Activated gamma-delta T cell treated with Interleukin-2 at 50 U/mL for 16 hours (primary cell): ENCODE results near the gene GNAT1.
A peak's percentile ranks its signal among the peaks of the same experiment; 100 is the strongest.

ENCODE experiments used
- DNase-seq: peaks from one replicate; pipeline ENCODE4 v3.0.0-alpha.2; 2020

GNAT1 gene

GRCh38 chr3:50190936-50191660 lies at the start of gene GNAT1:
Gene GNAT1, plus strand, starts transcription at chr3:50191610. Its CDS starts 116 bp downstream, at chr3:50191726.
- DNase-seq = no peak

GRCh38 chr3:50146316-50146901 lies 45.0 kb upstream of the GNAT1 start:
- DNase-seq = no peak

GRCh38 chr3:50147016-50147415 lies 44.4 kb upstream of the GNAT1 start:
- no peak for DNase-seq

GRCh38 chr3:50147447-50147846 lies 44.0 kb upstream of the GNAT1 start:
- DNase-seq = no peak

GRCh38 chr3:50147861-50148260 lies 43.5 kb upstream of the GNAT1 start:
- DNase-seq = no peak

- DNase-seq = no peak
These were observed 41.0 kb upstream of the GNAT1 start for GRCh38 chr3:50150404-50150750.

DNA sequence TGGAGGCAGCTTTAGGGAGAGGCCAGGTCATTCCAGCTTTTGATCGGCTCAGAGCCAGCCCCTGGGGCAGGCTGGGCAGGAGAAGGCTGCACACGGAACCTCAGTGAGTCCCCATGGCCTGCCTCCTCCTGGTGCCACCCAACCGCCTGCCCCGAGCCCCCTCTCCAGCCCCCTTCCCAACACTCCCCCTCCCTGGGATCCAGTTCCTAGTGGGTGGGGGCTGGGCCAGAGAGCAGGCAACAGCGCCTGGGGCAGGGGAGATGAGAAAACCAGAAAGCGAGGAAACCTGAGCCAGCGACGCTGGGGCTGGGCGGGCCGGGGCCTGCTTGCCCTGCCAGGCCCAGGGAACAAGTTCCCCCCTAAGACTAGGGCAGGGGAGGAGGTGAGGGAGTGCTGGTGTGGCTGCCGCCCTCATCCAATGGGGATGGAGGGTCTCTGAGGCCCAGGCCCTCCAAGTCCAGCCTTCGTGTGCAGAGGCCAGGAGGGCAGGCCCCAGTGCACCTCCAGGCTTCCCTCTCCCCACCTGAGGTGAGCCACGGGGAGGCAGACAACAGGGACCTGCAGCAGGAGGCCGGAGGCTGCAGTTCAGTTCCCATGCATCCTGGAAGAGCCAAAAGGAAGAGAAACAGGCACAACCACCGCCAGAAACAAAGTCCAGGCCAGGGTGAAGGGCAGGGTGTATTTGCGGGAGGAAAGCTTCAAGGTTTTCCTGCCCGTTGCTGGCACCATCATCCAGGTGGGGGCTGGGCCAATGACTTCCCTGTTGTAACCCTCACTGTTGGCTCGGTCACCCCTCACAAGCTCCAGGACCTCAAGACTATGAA lies 40.3 kb upstream of the GNAT1 start:
- no peak for DNase-seq

DNA sequence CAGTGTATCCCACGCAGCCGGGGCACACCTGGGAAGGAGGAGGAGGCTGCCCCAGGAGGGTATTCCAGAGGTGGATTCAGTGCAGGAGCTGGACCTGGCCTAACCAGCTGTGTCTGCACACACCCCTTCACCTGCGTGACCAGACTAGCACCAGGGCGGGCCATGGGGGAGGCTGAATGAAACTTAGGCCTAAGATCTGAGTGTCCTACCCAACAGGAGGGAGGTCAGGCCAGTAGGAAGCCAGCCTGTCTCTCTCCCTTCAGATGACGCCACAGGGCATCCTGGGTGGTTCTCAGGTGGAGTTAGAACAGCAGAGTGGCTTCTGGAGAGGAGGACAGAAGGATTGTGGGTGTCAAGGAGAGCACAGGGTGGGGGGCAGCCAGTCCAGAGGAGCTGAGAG lies 39.7 kb upstream of the GNAT1 start:
- no peak for DNase-seq

- DNase-seq = no peak
These were observed 37.5 kb upstream of the GNAT1 start for GRCh38 chr3:50153782-50154475.

DNA sequence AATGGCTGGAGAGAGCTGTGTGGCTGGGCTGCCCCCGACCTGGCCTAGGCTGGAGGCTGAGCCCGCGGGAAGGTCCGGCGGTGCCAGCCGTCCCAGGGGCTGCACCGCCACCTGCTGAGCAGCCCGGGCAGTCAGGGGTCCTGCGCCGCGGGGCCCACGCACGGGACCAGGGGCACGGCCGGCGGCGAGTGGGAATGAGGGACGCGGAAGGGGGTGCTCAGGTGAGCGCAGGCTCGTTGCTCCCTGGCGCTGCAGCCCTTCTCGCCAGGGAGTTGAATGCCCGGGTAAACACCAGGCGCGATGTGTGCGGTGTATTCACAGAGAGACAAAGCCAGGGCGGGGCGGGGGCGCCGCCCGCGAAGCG lies 37.0 kb upstream of the GNAT1 start:
- DNase-seq = no peak

GRCh38 chr3:50154840-50155490 lies 36.4 kb upstream of the GNAT1 start, which contains the start of gene SEMA3F:
Gene SEMA3F, plus strand, starts transcription at chr3:50155324. Its CDS starts 4,299 bp downstream, at chr3:50159623.
- DNase-seq = peak; percentile 52

DNA sequence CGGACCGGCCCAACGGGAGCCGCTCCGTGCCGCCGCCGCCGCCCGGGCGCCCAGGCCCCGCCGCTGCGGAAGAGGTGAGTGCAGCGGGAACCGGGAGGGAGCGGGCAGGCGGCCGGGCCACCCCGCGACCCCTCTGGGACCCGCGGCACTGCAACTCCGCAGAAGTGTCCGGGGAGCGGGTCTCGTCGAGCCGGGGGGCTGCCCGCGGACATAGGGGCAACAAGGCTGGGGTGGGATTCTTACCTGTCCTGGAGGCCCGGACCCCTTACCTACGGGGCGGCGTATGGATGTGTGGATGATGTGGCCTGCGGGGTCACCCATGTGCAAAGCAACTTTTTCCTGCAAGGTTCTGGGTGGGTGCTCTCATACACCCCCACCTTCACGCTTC lies 35.9 kb upstream of the GNAT1 start:
- no peak for DNase-seq

DNA sequence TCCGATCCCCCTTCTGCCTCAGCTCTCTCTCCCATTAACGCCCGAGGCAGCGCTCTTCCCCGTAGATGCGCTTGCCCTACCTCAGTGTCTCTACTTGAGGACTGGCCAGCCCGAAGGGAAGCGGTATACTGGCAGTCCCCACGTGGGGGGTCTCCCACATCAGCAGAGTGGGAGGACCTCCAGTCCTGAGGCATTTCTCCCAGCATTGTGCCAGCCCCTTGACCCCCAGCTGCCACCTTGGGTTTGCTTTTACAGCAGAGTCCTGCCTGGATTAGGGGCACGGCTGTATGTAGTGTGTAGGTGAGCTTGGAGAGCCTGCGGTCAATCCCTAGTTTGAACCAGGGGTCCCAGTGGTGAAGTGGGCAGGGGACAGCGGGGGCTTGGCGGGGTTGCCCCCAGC lies 35.5 kb upstream of the GNAT1 start:
- no peak for DNase-seq

DNA sequence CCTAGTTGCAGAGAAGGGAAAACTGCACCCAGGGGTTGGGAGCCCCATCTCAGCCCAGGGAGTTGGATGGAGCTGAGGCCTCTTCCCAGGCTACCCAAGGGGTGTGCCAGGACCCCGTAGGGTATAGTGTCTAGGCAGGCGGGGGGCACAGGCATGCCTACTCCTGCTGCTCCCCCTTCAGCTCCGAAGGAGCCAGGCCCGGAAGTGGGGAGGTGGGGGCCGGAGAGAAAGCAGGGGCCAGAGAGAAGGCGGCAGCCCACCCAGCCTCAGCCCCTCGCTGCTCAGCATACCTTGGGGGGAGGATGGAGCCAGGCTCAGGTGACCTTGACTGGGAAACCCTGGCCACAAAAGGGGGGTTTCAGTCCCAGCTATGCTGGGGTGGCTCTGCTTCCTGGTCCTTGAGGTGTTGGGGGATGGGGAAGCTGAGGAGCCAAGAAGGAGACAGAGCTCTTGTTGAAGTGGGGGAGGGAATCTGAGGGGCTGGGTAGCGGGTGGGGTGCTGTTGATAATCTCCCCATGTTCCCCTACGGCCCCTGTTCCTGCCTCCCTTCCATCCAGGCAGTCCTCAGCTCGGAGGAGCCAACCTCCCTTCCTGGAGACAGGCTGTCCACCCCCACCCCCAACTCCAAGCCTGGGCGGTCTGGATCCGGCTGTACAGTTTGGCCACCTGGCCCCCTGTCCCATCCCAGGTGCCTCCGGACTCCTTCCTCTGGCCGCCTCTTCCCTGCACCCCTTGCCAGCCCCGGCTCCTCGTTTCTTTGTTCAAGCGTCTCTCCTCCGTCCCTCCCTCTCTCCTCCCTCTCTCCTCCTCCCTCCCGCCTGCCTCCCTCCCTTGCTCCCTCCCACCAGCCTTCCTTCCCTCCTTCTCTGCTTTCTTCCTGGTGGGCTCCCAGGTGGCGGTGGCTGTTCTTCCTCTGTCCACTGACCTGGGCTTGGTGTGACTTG lies 34.6 kb upstream of the GNAT1 start:
- no peak for DNase-seq

GRCh38 chr3:50157827-50158529 lies 33.4 kb upstream of the GNAT1 start:
- DNase-seq = no peak

DNA sequence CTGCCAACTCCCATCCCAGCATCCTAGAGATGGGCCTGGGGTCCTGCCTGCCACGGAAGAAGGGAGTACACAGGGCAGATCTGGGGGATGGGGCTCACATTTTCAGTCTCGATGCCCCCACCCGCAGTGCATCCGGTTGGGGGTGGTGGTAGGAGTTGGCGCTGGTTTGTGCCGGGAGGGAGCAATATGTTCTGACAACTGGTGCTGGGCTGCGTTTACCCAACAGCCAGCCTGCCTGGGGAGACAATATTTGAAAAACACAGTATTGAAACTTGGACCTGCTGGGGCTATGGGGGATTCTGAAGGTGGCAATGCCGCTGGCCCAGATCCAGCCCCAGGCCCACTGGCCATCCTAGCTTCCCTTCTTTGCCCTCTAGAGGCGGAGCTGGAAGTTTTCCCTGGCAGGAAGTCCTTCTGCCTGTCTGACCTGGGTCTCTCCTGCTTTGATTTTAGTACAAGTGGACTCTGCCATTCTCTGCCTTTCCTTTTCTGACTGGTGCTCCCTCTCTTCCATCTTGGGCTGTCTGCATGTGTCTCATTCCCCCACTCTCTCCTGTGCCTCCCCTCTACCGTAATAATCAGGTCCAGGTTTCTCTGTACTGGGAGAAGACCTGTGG lies 32.8 kb upstream of the GNAT1 start:
- no peak for DNase-seq

DNA sequence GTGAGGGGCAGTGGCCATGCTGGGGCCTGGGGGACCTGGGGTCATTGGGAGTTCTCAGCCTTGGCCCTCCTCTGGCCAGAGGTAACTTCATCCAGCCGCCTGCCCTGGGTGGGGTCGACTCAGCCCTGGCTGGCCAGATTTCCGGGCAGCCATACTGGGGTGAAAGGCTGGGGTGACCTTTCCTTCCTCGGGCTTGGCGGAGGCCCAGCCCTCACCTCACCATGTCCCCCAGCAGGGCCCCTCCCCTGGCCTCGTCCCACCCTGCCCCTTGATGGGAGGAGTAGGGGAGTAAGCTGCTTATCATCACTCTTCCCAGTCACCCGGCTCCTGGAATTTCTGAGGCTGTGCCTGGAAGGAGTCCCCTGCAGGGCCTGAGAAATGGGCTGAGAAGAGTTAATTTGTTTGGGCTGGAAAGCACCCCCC lies 30.8 kb upstream of the GNAT1 start:
- DNase-seq = no peak

GRCh38 chr3:50161320-50161719 lies 30.1 kb upstream of the GNAT1 start:
- DNase-seq = no peak

GRCh38 chr3:50162034-50162883 lies 29.2 kb upstream of the GNAT1 start:
- no peak for DNase-seq
